Endodermal cell (in vitro differentiated cells): Measurements from ENCODE around the gene VPS13A. TPM values are rescaled to one million over a fixed set of nuclear protein-coding genes. Genes with fewer than 3 reads are reported as not detected.
"Not testable (repeated sequence)": the region's sequence is repeated elsewhere in the genome, so short reads cannot be mapped to it uniquely, and the experiment has no call there.

Source experiments
- DNase-seq: peaks from one replicate; pipeline ENCODE4 v3.0.0-alpha.2; 2017
- H3K27ac ChIP-seq: 2 replicates; pipeline ENCODE4 v1.5.1; 2013; ENCODE audit warnings: mild to moderate bottlenecking, low read depth, low read length, moderate library complexity
- H3K27me3 ChIP-seq: 2 replicates; pipeline ENCODE4 v1.6.1; 2013; ENCODE audit warnings: mild to moderate bottlenecking, low read length, moderate library complexity; ENCODE audit not compliant: insufficient read depth, control insufficient read depth, poor library complexity, severe bottlenecking
- H3K36me3 ChIP-seq: 2 replicates; pipeline ENCODE4 v1.7.0; 2013; ENCODE audit warnings: mild to moderate bottlenecking, low read length, moderate library complexity; ENCODE audit not compliant: control insufficient read depth, insufficient read depth
- H3K4me1 ChIP-seq: one replicate; pipeline ENCODE4 v1.7.0; 2013; ENCODE audit warnings: low read length; ENCODE audit not compliant: control insufficient read depth, insufficient read depth
- H3K4me3 ChIP-seq: 2 replicates; pipeline ENCODE4 v1.5.1; 2013; ENCODE audit warnings: mild to moderate bottlenecking, low read length, moderate library complexity
- H3K9ac ChIP-seq: 2 replicates; pipeline ENCODE4 v1.6.1; 2013; ENCODE audit warnings: mild to moderate bottlenecking, low read length, moderate library complexity; ENCODE audit not compliant: poor library complexity, severe bottlenecking; ENCODE audit errors: extremely low read depth
- H3K9me3 ChIP-seq: 2 replicates; pipeline ENCODE4 v1.6.1; 2013; ENCODE audit warnings: mild to moderate bottlenecking, low read length, moderate library complexity; ENCODE audit not compliant: control insufficient read depth
- H3K27ac Mint-ChIP-seq: 2 replicates; pipeline ENCODE4 v1.8.0; 2020; ENCODE audit warnings: mixed read lengths
- H3K27me3 Mint-ChIP-seq: 2 replicates; pipeline ENCODE4 v1.8.0; 2021; ENCODE audit warnings: mild to moderate bottlenecking, mixed read lengths; ENCODE audit not compliant: insufficient read depth
- H3K36me3 Mint-ChIP-seq: 2 replicates; pipeline ENCODE4 v1.8.0; 2020; ENCODE audit warnings: low read depth, mixed read lengths
- H3K4me1 Mint-ChIP-seq: 2 replicates; pipeline ENCODE4 v1.8.0; 2020; ENCODE audit warnings: mixed read lengths
- H3K4me3 Mint-ChIP-seq: 2 replicates; pipeline ENCODE4 v1.8.0; 2020; ENCODE audit warnings: mild to moderate bottlenecking, moderate library complexity, mixed read lengths
- H3K9me3 Mint-ChIP-seq: 2 replicates; pipeline ENCODE4 v1.8.0; 2020; ENCODE audit warnings: mild to moderate bottlenecking, mixed read lengths
- WGBS, 2 experiments: methylation state at CpG; one replicate each; pipeline versions ENCODE4 v1.1.5 to v1.1.7; 2013; ENCODE audit warnings: missing lambda C conversion rate in 2 of 2, mixed read lengths in 1 of 2; ENCODE audit not compliant: insufficient coverage in 1 of 2, insufficient read length in 1 of 2; 5-methylcytosine and 5-hydroxymethylcytosine counted together
- total RNA-seq, 2 donors: library from RNA; stranded (reverse); fragmentation: NEBNext Ultra II Directional in 1 of 2; extraction: Animal tissue kit (Norgen Biotek cat#: 25700) in 1 of 2; gene quantifications; 2 replicates in 1 of 2; 3 replicates in 1 of 2; pipeline ENCODE4 v1.2.1, GENCODE V29; 2021
- TF ChIP-seq, protein P1 (sequence below): fragments of 200-600 bp; sonication (generic); conservative IDR thresholded peaks from 2 replicates; pipeline ENCODE4 v1.5.0; 2021; ENCODE audit warnings: antibody characterized with exemption, mild to moderate bottlenecking

Gene VPS13A
- total RNA-seq, 2 donors from 2014 or later, result 37.2 to 41.6 TPM

GRCh38 chr9:77391834-77392233 is 214.5 kb downstream of the VPS13A start:
- no peak for DNase-seq
- 93% methylated on average over 3 of the region's 3 CpGs; no CpG with 5 or more reads in 1 of the 2 experiments for WGBS, 2 experiments
- Mint-ChIP-seq H3K4me1 (no peaks in the 10 kb centered on the region), H3K9me3 (no peaks in the 10 kb centered on the region), H3K27me3 (no peaks in the 10 kb centered on the region), H3K4me3 (no peak overlapping the region), H3K36me3 (peaks cover 3% of the 10 kb centered on the region), H3K27ac (no peak overlapping the region)
- TF ChIP-seq, protein P1, sequence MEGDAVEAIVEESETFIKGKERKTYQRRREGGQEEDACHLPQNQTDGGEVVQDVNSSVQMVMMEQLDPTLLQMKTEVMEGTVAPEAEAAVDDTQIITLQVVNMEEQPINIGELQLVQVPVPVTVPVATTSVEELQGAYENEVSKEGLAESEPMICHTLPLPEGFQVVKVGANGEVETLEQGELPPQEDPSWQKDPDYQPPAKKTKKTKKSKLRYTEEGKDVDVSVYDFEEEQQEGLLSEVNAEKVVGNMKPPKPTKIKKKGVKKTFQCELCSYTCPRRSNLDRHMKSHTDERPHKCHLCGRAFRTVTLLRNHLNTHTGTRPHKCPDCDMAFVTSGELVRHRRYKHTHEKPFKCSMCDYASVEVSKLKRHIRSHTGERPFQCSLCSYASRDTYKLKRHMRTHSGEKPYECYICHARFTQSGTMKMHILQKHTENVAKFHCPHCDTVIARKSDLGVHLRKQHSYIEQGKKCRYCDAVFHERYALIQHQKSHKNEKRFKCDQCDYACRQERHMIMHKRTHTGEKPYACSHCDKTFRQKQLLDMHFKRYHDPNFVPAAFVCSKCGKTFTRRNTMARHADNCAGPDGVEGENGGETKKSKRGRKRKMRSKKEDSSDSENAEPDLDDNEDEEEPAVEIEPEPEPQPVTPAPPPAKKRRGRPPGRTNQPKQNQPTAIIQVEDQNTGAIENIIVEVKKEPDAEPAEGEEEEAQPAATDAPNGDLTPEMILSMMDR, result no peak
- H3K9ac ChIP-seq, result no peak overlapping the region
- no peak overlapping the region for H3K4me3 ChIP-seq
- H3K36me3 ChIP-seq, result no peaks in the 10 kb centered on the region
- H3K4me1 ChIP-seq, result no peaks in the 10 kb centered on the region
- H3K27ac ChIP-seq, result no peak overlapping the region
- H3K27me3 ChIP-seq, result no peaks in the 10 kb centered on the region
- H3K9me3 ChIP-seq, result no peaks in the 10 kb centered on the region

GRCh38 chr9:77392328-77392727 is 215.0 kb downstream of the VPS13A start:
- no peak overlapping the region for H3K27ac Mint-ChIP-seq
- no peaks in the 10 kb centered on the region for H3K27me3 ChIP-seq
- H3K9me3 ChIP-seq, result no peaks in the 10 kb centered on the region
- peaks cover 3% of the 10 kb centered on the region for H3K36me3 Mint-ChIP-seq
- TF ChIP-seq, protein P1, result no peak
- DNase-seq, result no peak
- 89 to 100% methylated on average over 2 to 4 of the region's 7 CpGs for WGBS, 2 experiments
- H3K27ac ChIP-seq, result no peak overlapping the region
- H3K27me3 Mint-ChIP-seq, result no peaks in the 10 kb centered on the region
- no peaks in the 10 kb centered on the region for H3K4me1 Mint-ChIP-seq
- H3K9ac ChIP-seq, result no peak overlapping the region
- no peaks in the 10 kb centered on the region for H3K36me3 ChIP-seq
- no peaks in the 10 kb centered on the region for H3K9me3 Mint-ChIP-seq
- H3K4me3 ChIP-seq, result no peak overlapping the region
- no peaks in the 10 kb centered on the region for H3K4me1 ChIP-seq
- no peak overlapping the region for H3K4me3 Mint-ChIP-seq

DNA sequence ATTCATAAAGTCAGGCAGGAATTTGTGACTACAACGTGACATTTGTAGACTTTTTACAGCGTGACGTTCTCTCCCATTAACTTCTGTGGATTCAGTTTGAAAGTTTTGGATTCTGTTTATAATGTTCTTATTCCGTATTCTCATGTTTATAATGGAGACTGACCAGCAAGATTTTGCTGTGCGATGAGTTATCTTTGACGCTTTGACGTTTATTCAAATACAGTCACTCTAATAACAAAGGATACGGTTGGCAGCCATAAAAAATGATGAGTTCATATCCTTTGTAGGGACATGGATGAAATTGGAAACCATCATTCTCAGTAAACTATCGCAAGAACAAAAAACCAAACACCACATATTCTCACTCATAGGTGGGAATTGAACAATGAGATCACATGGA is 221.2 kb downstream of the VPS13A start:
- H3K9me3 Mint-ChIP-seq, H3K9me3 ChIP-seq, H3K4me3 ChIP-seq, H3K27me3 ChIP-seq, H3K9ac ChIP-seq, H3K4me3 Mint-ChIP-seq, H3K27me3 Mint-ChIP-seq, H3K4me1 Mint-ChIP-seq, H3K27ac ChIP-seq, H3K4me1 ChIP-seq, H3K27ac Mint-ChIP-seq, DNase-seq, H3K36me3 Mint-ChIP-seq, H3K36me3 ChIP-seq: not testable (repeated sequence)
- WGBS, 2 experiments, result 86 to 97% methylated on average over 7 to 8 of the region's 9 CpGs

DNA sequence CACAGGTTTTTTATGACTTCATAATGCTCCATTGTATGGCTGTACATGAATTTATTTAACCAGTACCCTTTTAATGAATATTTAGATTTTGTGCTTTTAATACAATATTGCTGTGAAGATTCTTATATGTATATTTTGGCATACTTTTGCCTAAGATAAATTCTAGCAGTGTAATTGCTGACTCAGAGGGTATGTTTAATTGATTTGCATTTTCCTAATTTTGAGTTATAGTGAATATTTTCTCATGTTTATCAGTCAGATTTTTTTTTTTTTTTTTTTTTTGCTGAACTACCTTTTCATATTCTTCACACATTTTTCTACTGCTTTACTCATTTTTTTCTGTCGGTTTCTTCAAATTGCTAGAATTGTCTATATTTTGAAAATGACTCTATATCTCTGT is 222.6 kb downstream of the VPS13A start:
- Histone ChIP-seq H3K27ac (no peak overlapping the region), H3K27me3 (no peaks in the 10 kb centered on the region), H3K9ac (no peak overlapping the region), H3K9me3 (no peaks in the 10 kb centered on the region), H3K4me3 (no peak overlapping the region), H3K36me3 (no peaks in the 10 kb centered on the region), H3K4me1 (no peaks in the 10 kb centered on the region)
- WGBS, 2 experiments, result 100% methylated on average over 1 of the region's 1 CpG; no CpG with 5 or more reads in 1 of the 2 experiments
- Mint-ChIP-seq H3K4me1 (no peaks in the 10 kb centered on the region), H3K27me3 (no peaks in the 10 kb centered on the region), H3K27ac (no peak overlapping the region), H3K4me3 (no peak overlapping the region), H3K9me3 (no peaks in the 10 kb centered on the region), H3K36me3 (peaks cover 2% of the 10 kb centered on the region)
- TF ChIP-seq, protein P1, result no peak
- no peak for DNase-seq
